HEK293 (cell line): ENCODE results near the gene PITPNM1.
A peak's percentile ranks its signal among the peaks of the same experiment; 100 is the strongest.

ENCODE experiments used
- CTCF ChIA-PET: fragments of 350-600 bp; formaldehyde crosslinking; extraction: SDS; loops from one replicate; lab custom pipeline; 2021; ENCODE audit warnings: antibody characterized with exemption; lab: Yijun Ruan, JAX
- POLR2A ChIA-PET: fragments of 300-600 bp; formaldehyde crosslinking; extraction: SDS; loops from one replicate; lab custom pipeline; 2020; ENCODE audit warnings: antibody characterized with exemption, inconsistent platforms; lab: Yijun Ruan, JAX
- H3K27ac ChIP-seq: fragments of 200-500 bp; sonication (Bioruptor generic); 2 replicates; pipeline ENCODE4 v1.5.1; 2014; ENCODE audit warnings: low read depth, low read length, control low read depth, inconsistent platforms; ENCODE audit errors: extremely low read depth
- H3K36me3 ChIP-seq, 2 experiments: fragments of 200-500 bp in 1 of 2; sonication (Bioruptor generic) in 1 of 2; 1 replicate in 1 of 2; 2 replicates in 1 of 2; pipeline ENCODE4 v1.5.1; 2014 to 2017; ENCODE audit warnings: inconsistent platforms in 2 of 2, low read length in 2 of 2; ENCODE audit not compliant: control insufficient read depth in 2 of 2, insufficient read depth in 1 of 2
- H3K4me1 ChIP-seq: fragments of 200-500 bp; sonication (Bioruptor generic); 2 replicates; pipeline ENCODE4 v1.5.1; 2014; ENCODE audit warnings: mild to moderate bottlenecking, low read length, inconsistent platforms; ENCODE audit not compliant: control insufficient read depth, insufficient read depth
- H3K4me3 ChIP-seq: 2 replicates; pipeline ENCODE4 v1.5.1; 2011; ENCODE audit warnings: low read depth, mild to moderate bottlenecking, control low read depth, low read length, moderate library complexity
- H3K9me3 ChIP-seq: fragments of 200-500 bp; sonication (Bioruptor generic); 2 replicates; pipeline ENCODE4 v1.5.1; 2014; ENCODE audit warnings: low read depth, low read length, inconsistent platforms; ENCODE audit not compliant: control insufficient read depth, insufficient read depth
- HIC1 ChIP-seq: fragments of 450-650 bp; formaldehyde crosslinking; IDR thresholded peaks from 2 replicates; pipeline ENCODE4 v1.5.1; 2016; ENCODE audit warnings: missing biosample characterization, missing genetic modification characterization
- KLF16 ChIP-seq: fragments of 450-650 bp; formaldehyde crosslinking; IDR thresholded peaks from 2 replicates; pipeline ENCODE4 v1.5.1; 2017; ENCODE audit warnings: missing biosample characterization, missing genetic modification characterization
- MZF1 ChIP-seq: fragments of 450-650 bp; formaldehyde crosslinking; IDR thresholded peaks from 2 replicates; pipeline ENCODE4 v1.5.1; 2017; ENCODE audit warnings: missing biosample characterization, missing genetic modification characterization, borderline replicate concordance
- OSR2 ChIP-seq: fragments of 450-650 bp; formaldehyde crosslinking; IDR thresholded peaks from 2 replicates; pipeline ENCODE4 v1.5.1; 2016; ENCODE audit warnings: missing biosample characterization, missing genetic modification characterization
- OVOL3 ChIP-seq: fragments of 450-650 bp; formaldehyde crosslinking; IDR thresholded peaks from 2 replicates; pipeline ENCODE4 v1.5.1; 2016; ENCODE audit warnings: missing biosample characterization, missing genetic modification characterization
- REPIN1 ChIP-seq: fragments of 450-650 bp; formaldehyde crosslinking; IDR thresholded peaks from 2 replicates; pipeline ENCODE4 v1.5.1; 2017; ENCODE audit warnings: missing biosample characterization, missing genetic modification characterization, low read depth
- ZBTB7A ChIP-seq: fragments of 450-650 bp; formaldehyde crosslinking; IDR thresholded peaks from 2 replicates; pipeline ENCODE4 v1.5.1; 2016; ENCODE audit warnings: low read depth, missing biosample characterization, missing genetic modification characterization
- ZFP41 ChIP-seq: fragments of 450-650 bp; formaldehyde crosslinking; IDR thresholded peaks from 2 replicates; pipeline ENCODE4 v1.5.1; 2016; ENCODE audit warnings: missing biosample characterization, missing genetic modification characterization, borderline replicate concordance
- ZNF16 ChIP-seq: fragments of 450-650 bp; formaldehyde crosslinking; IDR thresholded peaks from 2 replicates; pipeline ENCODE4 v1.5.1; 2016; ENCODE audit warnings: low read depth, missing biosample characterization, missing genetic modification characterization
- ZNF239 ChIP-seq: fragments of 450-650 bp; formaldehyde crosslinking; IDR thresholded peaks from 2 replicates; pipeline ENCODE4 v1.5.1; 2016; ENCODE audit warnings: missing biosample characterization, missing genetic modification characterization
- ZNF354C ChIP-seq: fragments of 450-650 bp; formaldehyde crosslinking; IDR thresholded peaks from 2 replicates; pipeline ENCODE4 v1.5.1; 2016; ENCODE audit warnings: missing biosample characterization, missing genetic modification characterization, low read depth, borderline replicate concordance
- ZNF394 ChIP-seq: fragments of 450-650 bp; formaldehyde crosslinking; IDR thresholded peaks from 2 replicates; pipeline ENCODE4 v1.5.1; 2016; ENCODE audit warnings: missing biosample characterization, missing genetic modification characterization, mild to moderate bottlenecking, moderate library complexity, borderline replicate concordance
- ZNF473 ChIP-seq: fragments of 450-650 bp; formaldehyde crosslinking; IDR thresholded peaks from 2 replicates; pipeline ENCODE4 v1.5.1; 2017; ENCODE audit warnings: missing biosample characterization, missing genetic modification characterization
- ZNF529 ChIP-seq: fragments of 450-650 bp; formaldehyde crosslinking; IDR thresholded peaks from 2 replicates; pipeline ENCODE4 v1.5.1; 2017; ENCODE audit warnings: missing genetic modification characterization, missing biosample characterization; ENCODE audit not compliant: insufficient replicate concordance
- ZNF626 ChIP-seq: fragments of 450-650 bp; sonication (Bioruptor Pico); formaldehyde crosslinking; IDR thresholded peaks from 2 replicates; pipeline ENCODE4 v1.5.1; 2018; ENCODE audit warnings: missing biosample characterization, missing genetic modification characterization, inconsistent platforms
- ZNF645 ChIP-seq: fragments of 450-650 bp; formaldehyde crosslinking; IDR thresholded peaks from 2 replicates; pipeline ENCODE4; 2016; ENCODE audit warnings: missing biosample characterization, missing genetic modification characterization
- ZNF660 ChIP-seq: fragments of 450-650 bp; IDR thresholded peaks from 2 replicates; pipeline ENCODE4 v1.5.1; 2018; ENCODE audit warnings: missing biosample characterization, mild to moderate bottlenecking, missing genetic modification characterization
- ZNF664 ChIP-seq: fragments of 450-650 bp; formaldehyde crosslinking; IDR thresholded peaks from 2 replicates; pipeline ENCODE4 v1.5.1; 2016; ENCODE audit warnings: missing biosample characterization, missing genetic modification characterization
- ZNF776 ChIP-seq: fragments of 450-650 bp; formaldehyde crosslinking; IDR thresholded peaks from 2 replicates; pipeline ENCODE4 v1.5.0; 2017; ENCODE audit warnings: missing biosample characterization, missing genetic modification characterization, borderline replicate concordance
- TF ChIP-seq, protein P1 (sequence below): fragments of 450-650 bp; formaldehyde crosslinking; IDR thresholded peaks from 2 replicates; pipeline ENCODE4 v1.5.1; 2016; ENCODE audit warnings: missing biosample characterization, missing genetic modification characterization
- TF ChIP-seq, protein P2 (sequence below): fragments of 450-650 bp; formaldehyde crosslinking; conservative IDR thresholded peaks from 2 replicates; pipeline ENCODE4 v1.5.1; 2016; ENCODE audit warnings: low read depth, missing biosample characterization, missing genetic modification characterization

Gene PITPNM1

DNA sequence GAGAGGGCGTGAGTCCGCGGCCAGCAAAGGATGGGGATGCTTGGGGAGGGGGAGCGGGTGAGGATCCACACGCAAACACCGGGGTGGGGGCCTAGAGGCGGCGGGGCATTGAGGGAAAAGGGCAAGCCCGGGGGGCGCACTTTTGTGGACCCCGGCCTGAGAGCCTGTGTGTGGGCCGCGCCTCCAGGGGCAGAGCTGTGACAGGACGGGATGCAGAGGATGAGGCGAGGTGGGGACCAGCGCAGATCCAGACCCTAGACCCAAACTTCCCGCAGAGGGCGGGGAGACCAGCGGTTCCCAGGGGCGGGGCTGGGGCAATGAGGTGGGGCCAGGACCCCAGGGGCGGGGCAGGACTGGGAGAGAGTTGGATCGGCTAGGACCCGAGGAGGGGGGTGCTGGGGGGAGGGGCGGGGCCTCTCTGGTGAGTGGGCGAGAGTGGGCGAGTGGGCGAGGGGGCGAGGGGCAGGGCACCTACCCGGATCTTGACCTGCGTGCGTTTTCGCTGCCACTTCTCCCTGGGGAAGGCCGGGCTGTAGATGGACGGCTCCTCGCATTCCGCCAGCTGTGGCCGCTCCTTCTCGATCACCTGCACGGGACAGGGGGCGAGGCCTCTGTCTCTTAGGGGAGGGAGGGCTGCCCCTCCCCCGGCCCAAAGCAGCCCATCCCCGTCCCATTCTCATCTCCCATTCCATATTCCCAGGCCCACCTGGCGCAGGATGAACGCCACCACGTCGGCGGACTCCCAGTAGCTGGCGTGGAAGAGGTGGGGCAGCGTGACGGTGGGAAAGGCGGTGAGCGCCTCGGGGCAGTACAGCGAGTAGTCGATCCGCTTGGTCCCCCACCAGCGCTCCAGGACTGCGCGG, 10.6 kb downstream of the PITPNM1 start:
- no peak overlapping the region for H3K27ac ChIP-seq
- CTCF ChIA-PET = interaction anchor here (0.8 kb wide), 1 partner anchor 8 kb away, joined by 3 read pairs; no protein-coding TSS in a partner anchor
- no peaks in the 10 kb centered on the region for H3K4me1 ChIP-seq
- TF ChIP-seq HIC1 (0 out of 2 replicates have a peak, but pooled peaks have one; percentile 17), ZNF660 (tag by site-specific recombination) (no peak)
- TF ChIP-seq, all 188 proteins: peak for 1
- no peaks in the 10 kb centered on the region for H3K9me3 ChIP-seq
- no peak overlapping the region for H3K4me3 ChIP-seq
- POLR2A ChIA-PET = interaction anchor here (0.5 kb wide), 1 partner anchor 17 kb away, joined by 6 read pairs; no protein-coding TSS in a partner anchor
- peaks cover 0 to 81% of the 10 kb centered on the region in 2 experiments; a peak in 1 of 3 replicates for H3K36me3 ChIP-seq

DNA sequence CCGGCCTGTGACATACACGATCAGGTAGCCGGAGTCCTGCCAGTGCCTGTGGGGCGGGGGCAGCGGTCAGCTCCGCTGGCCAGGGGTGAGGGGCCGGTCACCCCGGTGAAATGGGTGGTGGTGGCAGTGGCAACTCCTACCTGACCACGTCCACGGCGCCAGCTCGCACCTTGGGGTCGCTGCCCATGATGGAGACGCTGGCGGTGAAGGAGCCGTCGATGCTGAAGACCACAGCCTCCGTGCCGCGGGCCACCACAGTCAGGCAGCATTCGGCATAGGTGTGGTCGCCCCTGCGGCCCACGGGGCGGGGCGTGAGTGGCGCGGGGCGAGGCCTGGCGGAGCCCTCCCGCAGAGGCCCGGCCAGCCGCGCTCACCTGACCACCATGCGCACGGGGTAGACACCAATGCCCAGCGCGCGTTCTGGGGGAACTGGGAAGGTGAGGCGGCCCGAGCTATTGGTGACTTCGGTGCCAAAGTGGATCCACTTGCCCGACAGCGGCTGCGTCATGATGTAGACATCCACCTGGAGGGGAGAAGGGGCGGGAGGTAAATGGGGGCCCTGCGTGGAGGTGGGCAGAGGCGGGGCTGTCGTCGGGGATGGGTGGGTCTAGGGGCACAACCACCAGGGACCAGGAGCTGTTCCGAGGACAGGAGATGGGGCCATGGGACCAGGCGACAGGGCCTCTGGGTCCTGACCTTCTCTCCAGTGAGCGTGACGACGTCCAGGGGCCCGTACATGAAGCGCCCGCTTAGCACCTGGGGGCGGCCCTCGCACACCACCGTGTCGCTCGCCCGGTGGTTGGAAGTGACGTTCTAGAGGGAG, 11.4 kb downstream of the PITPNM1 start:
- Histone ChIP-seq H3K9me3 (no peaks in the 10 kb centered on the region), H3K4me3 (no peak overlapping the region), H3K27ac (no peak overlapping the region), H3K4me1 (no peaks in the 10 kb centered on the region), H3K36me3 (peaks cover 0 to 87% of the 10 kb centered on the region in 2 experiments; a peak in 1 of 3 replicates)
- TF ChIP-seq KLF16 (tag by site-specific recombination) (no peak), ZNF394 (tag by site-specific recombination) (no peak), MZF1 (tag by site-specific recombination) (no peak), ZNF645 (tag by site-specific recombination) (no peak), ZNF529 (tag by site-specific recombination) (no peak), ZNF354C (tag by site-specific recombination) (no peak), ZNF16 (no peak), REPIN1 (no peak), OSR2 (no peak), OVOL3 (no peak), ZNF626 (tag by site-specific recombination) (no peak), ZNF660 (tag by site-specific recombination) (no peak), ZNF664 (no peak), ZNF239 (no peak), ZBTB7A (no peak), ZNF776 (tag by site-specific recombination) (no peak), ZFP41 (no peak), ZNF473 (no peak)
- TF ChIP-seq, protein P1, sequence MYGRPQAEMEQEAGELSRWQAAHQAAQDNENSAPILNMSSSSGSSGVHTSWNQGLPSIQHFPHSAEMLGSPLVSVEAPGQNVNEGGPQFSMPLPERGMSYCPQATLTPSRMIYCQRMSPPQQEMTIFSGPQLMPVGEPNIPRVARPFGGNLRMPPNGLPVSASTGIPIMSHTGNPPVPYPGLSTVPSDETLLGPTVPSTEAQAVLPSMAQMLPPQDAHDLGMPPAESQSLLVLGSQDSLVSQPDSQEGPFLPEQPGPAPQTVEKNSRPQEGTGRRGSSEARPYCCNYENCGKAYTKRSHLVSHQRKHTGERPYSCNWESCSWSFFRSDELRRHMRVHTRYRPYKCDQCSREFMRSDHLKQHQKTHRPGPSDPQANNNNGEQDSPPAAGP = no peak
- TF ChIP-seq, protein P2, sequence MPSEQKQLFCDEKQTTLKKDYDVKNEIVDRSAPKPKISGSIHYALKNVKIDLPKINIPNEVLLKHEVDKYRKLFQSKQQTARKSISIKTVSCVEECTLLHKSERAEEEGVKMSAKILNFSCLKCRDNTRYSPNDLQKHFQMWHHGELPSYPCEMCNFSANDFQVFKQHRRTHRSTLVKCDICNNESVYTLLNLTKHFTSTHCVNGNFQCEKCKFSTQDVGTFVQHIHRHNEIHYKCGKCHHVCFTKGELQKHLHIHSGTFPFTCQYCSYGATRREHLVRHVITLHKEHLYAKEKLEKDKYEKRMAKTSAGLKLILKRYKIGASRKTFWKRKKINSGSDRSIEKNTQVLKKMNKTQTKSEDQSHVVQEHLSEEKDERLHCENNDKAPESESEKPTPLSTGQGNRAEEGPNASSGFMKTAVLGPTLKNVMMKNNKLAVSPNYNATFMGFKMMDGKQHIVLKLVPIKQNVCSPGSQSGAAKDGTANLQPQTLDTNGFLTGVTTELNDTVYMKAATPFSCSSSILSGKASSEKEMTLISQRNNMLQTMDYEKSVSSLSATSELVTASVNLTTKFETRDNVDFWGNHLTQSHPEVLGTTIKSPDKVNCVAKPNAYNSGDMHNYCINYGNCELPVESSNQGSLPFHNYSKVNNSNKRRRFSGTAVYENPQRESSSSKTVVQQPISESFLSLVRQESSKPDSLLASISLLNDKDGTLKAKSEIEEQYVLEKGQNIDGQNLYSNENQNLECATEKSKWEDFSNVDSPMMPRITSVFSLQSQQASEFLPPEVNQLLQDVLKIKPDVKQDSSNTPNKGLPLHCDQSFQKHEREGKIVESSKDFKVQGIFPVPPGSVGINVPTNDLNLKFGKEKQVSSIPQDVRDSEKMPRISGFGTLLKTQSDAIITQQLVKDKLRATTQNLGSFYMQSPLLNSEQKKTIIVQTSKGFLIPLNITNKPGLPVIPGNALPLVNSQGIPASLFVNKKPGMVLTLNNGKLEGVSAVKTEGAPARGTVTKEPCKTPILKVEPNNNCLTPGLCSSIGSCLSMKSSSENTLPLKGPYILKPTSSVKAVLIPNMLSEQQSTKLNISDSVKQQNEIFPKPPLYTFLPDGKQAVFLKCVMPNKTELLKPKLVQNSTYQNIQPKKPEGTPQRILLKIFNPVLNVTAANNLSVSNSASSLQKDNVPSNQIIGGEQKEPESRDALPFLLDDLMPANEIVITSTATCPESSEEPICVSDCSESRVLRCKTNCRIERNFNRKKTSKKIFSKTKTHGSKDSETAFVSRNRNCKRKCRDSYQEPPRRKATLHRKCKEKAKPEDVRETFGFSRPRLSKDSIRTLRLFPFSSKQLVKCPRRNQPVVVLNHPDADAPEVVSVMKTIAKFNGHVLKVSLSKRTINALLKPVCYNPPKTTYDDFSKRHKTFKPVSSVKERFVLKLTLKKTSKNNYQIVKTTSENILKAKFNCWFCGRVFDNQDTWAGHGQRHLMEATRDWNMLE (tag by site-specific recombination) = no peak
- ChIA-PET CTCF (interaction anchor here (0.6 to 0.8 kb wide), 2 partner anchors 9 to 422 kb away, joined by 3 read pairs; no protein-coding TSS in a partner anchor), POLR2A (interaction anchor here (0.5 to 0.9 kb wide), 2 partner anchors 16 to 93 kb away, joined by 3 to 6 read pairs; partner anchors contain the start of gene PPP1CA)
